Cardiac septum (tissue), 1 donor: ENCODE results near the gene MAPK8IP3. TPM values are rescaled to one million over a fixed set of nuclear protein-coding genes. Genes with fewer than 3 reads are reported as not detected.
"Not testable (repeated sequence)": the region's sequence is repeated elsewhere in the genome, so short reads cannot be mapped to it uniquely, and the experiment has no call there.

Source experiments
- DNase-seq: peaks from one replicate; pipeline ENCODE4 v3.0.0-alpha.2; 2020; ENCODE audit warnings: low spot score
- intact Hi-C: fragments of 100-400 bp; cut with DNase I; formaldehyde crosslinking; loops from one replicate; pipeline ENCODE4 v1.14.0; 2022
- total RNA-seq: library from RNA; stranded (reverse); fragmentation: NEBNext Ultra II Directional; extraction: Animal tissue kit (Norgen Biotek cat#: 25700); gene quantifications from one replicate; pipeline ENCODE4 v1.2.1, GENCODE V29; 2021
- donor health status: DM: no; HTN: no; CAD: no.

Gene MAPK8IP3
- total RNA-seq, 1 donor from 2014 or later: 71.4 TPM

DNA sequence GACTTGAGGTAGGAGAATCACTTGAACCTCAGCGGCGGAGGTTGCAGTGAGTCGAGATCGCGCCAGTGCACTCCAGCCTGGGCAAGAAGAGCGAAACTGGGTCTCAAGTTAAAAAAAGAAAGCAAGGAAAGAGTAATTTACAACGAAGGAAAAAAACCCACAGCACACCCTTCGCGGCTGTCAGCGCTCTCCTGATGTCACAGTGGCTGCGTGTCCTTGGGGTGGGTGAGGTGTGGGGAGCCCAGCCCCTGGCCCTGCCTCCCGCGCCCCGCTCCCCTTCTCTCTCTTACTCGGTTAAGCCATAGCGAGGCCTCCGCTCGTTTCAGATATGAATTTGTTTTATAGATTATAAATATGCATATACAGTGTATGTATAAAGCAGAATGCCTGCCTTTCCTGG is 28.7 kb upstream of the MAPK8IP3 start:
- DNase-seq: no peak
- intact Hi-C loops: no loop called here

DNA sequence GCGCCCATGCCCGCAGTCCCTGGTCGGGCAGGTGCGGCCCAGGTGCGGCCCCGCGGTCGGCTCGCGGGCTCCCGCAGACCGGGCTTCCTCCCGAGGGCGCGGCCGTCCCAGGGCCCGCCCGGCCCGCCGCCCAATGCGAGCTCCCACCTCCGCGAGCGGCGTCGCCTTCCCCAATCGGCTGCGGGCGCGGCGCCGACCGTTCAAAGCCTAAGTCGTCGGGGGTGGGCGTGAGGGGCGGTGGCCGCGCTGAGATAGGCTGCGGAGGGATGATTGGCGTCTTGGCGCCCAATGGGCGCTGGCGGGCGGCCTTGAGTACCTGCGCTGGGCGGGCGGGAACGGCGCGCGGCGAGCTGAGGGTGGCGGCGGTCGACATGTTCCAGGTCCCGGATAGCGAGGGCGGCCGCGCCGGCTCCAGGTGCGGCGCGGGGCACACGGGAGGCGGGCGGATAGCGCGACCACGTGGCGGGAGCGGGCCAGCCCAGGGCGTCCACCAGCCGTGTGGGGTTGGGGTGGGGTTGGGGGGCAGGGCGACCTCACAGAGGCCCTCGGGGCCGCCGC is 28.0 kb upstream of the MAPK8IP3 start, which contains the start of gene JPT2:
TSS of gene JPT2 (plus strand) at position 338 of the 558 bp plus-strand sequence. CDS start at position 372, 34 bp downstream.
- intact Hi-C loops: no loop called here
- peak; percentile 97 for DNase-seq

DNA sequence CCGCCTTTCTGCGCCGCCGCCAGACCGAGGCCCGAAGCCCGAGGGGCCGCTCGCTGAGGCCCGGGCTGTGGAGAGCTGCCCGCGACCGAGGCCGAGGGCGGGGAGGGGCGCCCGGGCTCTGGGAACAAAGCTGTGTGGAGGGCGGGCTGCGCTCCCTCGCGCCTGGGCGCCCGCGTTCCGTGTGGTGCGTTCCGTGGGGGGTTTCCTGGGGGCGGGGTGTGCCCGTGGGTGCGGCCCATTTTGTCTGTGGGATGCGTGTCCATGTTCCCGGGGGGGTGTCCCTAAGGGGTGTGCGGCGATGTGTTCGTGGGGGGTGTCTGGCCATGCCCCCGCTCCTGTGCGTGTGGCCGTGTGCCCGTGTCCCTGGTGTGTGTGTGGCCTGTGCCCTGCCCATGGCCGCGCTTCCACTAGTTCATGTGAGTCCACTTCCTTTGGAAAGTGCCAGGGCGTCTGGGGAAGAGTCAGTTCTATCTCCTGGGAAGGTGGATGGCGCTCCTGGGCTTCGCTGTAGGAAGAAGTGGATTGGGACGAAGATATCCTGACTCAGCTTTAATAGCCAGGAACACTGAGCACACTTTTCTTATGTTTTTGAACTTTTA is 27.4 kb upstream of the MAPK8IP3 start:
- intact Hi-C loops: no loop called here
- DNase-seq: no peak

GRCh38 chr16:1680361-1680760 is 25.6 kb upstream of the MAPK8IP3 start:
- intact Hi-C loops: loop anchor here (1.0 kb wide), 1 partner anchor 22 kb away; no protein-coding TSS in a partner anchor
- DNase-seq: no peak

DNA sequence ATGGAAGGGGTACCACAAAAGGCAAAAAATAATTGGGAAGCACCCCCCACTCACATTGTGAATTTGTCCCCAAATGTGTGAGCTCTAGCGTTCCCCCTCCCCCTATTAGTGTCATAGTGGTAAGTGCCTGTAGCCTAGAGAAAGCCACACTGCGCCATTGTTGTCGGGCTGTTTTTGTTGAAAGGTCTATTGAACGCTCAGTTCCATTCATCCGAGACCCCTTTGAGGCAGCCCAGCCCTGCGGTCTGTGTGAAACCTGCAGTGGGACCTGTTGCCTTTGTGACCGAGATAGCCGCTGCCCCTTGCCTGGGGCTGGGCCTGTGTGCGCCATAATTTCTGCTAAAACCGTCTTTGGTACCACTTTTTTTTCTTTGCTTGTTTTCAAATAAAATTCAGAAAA is 25.0 kb upstream of the MAPK8IP3 start:
- intact Hi-C loops: no loop called here

DNA sequence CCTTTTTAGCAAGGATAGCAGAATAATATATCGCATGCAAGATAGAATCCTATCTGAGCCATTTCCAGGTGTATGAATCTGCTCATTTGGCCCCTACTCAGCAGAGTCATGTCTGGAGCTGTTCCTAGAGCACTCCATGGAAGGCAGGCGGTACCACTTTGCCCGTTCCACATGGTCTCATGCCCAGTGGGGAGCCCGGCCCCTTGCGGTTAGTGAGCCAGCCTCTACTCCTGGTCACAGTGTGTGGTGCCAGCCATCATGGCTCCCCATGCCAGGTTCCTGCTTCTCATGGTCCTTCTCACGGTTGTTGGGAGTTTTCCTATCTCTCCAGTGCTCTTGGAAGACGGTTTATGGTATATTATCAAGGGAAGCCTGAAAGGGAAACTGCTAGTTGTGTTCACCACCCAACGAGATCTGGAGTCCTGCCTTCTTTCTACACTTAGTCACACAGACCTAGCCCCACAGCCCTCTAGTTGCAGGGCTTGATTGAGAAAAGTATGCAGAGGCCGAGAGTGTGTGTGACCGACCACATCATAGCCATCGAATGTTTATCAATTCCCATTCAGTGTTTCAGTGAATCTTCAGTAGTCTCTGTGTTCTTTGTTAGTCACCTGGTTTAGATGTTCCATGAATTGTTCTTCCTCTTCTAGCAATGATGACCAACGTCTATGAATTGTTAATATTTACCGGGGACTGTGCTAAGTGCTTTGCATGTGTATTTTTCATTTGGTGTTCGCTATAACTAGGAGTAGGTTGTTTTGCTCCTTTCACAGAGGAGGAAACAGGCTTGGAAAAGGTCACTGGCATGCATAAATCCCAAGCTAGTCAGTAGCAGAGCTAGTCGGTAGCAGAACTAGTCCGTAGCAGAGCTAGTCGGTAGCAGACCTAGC is 18.3 kb upstream of the MAPK8IP3 start:
- intact Hi-C loops: no loop called here
- DNase-seq: no peak

More for the DNA sequence above, 25.0 kb upstream of the MAPK8IP3 start:
- DNase-seq: no peak

- no peak for DNase-seq
- intact Hi-C loops: no loop called here
These were observed 17.0 kb upstream of the MAPK8IP3 start for GRCh38 chr16:1688807-1689560.

DNA sequence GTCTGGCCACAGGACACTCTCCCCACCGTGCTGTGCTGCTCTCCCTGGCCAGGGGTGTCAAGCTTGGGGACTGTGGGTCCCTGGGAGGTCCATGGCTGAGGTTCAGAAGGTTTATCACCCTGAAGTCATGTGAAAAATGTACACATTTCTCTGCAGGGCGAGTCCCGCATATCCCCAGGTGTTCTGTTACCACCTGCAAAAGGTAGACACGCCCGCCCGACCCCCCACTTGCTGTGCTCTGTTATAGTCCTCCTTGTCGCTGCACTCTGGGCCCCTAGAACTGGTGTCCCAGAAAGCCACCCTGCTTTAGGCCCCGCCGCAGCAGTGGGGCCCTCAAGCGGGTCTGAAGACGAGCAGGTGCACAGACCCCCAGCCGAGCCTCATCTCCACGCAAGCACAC is 16.1 kb upstream of the MAPK8IP3 start:
- intact Hi-C loops: no loop called here
- DNase-seq: no peak

DNA sequence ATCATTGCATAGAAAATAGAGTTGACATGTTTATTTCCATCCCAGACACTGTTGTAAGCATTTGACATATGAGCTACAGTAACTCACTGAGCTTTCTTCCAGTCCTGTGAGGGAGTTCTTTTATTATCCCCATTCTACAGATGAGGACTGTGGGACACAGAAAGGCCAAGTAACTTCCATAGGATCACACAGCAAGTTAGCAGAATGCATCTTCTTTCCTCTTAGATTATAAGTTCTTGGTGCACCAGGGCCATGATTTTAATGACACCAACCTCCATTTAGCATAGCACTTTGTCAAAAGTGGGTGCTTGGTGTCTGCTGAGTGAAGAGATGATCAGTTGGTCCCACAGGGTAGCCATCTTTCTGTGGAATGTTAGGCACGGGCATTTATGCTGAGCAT is 15.2 kb upstream of the MAPK8IP3 start:
- intact Hi-C loops: no loop called here

DNA sequence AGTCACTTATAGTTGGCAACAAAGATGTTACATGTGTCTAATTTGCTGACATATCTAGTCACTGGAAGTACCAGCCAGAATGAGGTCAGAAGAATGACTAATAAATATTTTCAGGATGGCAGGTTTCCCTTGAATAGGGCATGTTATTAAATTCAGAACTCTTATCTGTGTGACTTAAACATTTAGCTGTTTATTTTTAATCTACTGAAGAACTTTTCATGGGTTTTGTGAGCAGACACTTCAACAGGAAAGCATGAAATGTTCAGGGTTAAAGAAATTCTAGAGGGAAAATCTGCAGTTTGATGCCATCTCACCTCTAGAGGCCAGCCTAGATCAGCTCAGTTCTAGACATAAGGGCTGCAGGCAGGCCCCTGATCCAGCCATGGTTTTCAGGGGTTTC is 14.7 kb upstream of the MAPK8IP3 start:
- intact Hi-C loops: no loop called here
- no peak for DNase-seq

More for the DNA sequence above, 15.2 kb upstream of the MAPK8IP3 start:
- DNase-seq: no peak

- intact Hi-C loops: no loop called here
- DNase-seq: no peak
These were observed 14.0 kb upstream of the MAPK8IP3 start for GRCh38 chr16:1691956-1692355.

- no peak for DNase-seq
- intact Hi-C loops: no loop called here
These were observed 9.1 kb upstream of the MAPK8IP3 start for GRCh38 chr16:1696863-1697262.

- DNase-seq: no peak
- intact Hi-C loops: no loop called here
These were observed 7.3 kb upstream of the MAPK8IP3 start for GRCh38 chr16:1698680-1699079.

GRCh38 chr16:1700246-1700645 is 5.7 kb upstream of the MAPK8IP3 start:
- intact Hi-C loops: no loop called here
- no peak for DNase-seq

DNA sequence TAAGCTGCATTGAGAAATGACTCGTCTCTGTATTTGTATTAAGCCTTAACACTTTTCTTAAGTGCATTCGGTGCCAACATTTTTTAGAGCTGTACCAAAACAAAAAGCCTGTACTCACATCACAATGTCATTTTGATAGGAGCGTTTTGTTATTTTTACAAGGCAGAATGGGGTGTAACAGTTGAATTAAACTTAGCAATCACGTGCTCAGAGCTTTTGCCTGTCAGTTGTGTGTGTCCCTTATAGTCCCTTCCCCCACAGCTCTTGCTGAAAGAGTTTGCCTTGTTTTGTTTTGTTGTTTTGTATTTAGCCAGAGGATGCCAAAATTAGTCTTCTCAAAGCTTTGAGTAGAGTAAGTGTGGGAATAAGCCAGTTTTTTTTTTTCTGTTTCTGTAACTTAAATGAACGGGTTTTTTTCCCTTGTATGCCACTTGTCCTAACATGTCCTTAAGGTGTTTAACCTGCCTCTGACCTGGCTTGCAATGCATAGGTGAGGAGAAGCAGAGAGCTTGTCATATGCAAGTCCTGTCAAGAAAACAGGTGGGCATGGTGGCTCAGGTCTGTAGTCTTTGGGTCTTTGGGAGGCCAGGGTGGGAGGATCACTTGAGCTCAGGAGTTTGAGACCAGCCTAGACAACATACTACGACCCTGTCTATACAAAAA is 4.6 kb upstream of the MAPK8IP3 start:
- intact Hi-C loops: no loop called here
- no peak for DNase-seq

DNA sequence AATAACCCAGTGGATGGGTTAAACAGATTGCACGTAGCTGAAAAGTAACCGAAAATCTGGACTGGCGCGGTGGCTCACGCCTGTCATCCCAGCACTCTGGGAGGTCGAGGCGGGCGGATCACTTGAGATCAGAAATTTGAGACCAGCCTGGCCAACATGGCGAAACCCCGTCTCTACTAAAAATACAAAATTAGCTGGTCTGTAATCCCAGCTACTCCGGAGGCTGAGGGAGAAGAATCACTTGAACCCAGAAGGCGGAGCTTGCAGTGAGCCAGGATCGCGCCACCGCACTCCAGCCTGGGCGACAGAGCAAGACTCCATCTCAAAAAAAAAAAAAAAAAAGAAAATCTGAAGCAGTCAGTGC is 689 bp upstream of the MAPK8IP3 start:
- DNase-seq: not testable (repeated sequence)
- intact Hi-C loops: loop anchor here (5.0 kb wide), 1 partner anchor 67 kb away; the partner anchor contains the start of genes EME2, MRPS34 and NME3

DNA sequence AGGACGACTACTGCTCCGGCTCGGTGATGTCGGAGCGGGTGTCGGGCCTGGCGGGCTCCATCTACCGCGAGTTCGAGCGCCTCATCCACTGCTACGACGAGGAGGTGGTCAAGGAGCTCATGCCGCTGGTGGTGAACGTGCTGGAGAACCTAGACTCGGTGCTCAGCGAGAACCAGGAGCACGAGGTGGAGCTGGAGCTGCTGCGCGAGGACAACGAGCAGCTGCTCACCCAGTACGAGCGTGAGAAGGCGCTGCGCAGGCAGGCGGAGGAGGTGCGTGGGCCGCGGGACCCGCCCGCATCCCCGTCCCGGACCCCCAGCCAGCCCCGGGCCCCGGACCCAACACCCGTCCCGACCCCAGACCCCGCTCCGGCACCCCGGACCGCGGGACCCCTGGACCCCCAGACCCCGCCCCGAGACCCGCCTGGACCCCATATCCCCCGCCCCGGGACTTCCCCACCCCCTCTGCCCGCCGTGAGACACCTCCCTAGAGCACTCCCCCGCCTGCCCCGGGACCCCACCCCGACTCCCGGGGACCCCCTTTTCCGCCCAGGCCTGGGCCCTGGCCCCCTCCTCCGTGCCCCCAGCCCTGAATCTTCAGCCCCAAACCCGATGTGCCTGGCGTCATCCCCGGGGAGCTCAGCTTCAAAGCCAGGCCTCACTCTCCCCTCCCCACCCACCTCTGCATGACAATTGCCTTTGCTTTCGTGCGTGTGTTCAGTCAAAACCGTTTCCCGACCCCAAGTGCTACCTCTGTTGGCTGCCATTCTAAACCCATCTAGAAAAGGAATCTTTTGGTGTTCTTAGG is 594 bp downstream of the MAPK8IP3 start:
- DNase-seq: no peak
- intact Hi-C loops: loop anchor here (2.0 to 5.0 kb wide), 2 partner anchors 66 to 94 kb away; partner anchors contain the start of genes CRAMP1, EME2, IFT140 and MRPS34

GRCh38 chr16:1707193-1707790 is 1.3 kb downstream of the MAPK8IP3 start:
- no peak for DNase-seq
- intact Hi-C loops: loop anchor here (2.0 to 5.0 kb wide), 2 partner anchors 65 to 94 kb away; partner anchors contain the start of genes CRAMP1, EME2, IFT140 and MRPS34
